CD4-positive, alpha-beta T cell treated with Interleukin-12 subunit alpha and Interleukin-12 subunit beta, for 1 hour (primary cell): Measurements from ENCODE around the gene ZNF688.

ENCODE experiments used
- DNase-seq: peaks from one replicate; pipeline ENCODE4 v3.0.0-alpha.2; 2020

ZNF688 gene

DNA sequence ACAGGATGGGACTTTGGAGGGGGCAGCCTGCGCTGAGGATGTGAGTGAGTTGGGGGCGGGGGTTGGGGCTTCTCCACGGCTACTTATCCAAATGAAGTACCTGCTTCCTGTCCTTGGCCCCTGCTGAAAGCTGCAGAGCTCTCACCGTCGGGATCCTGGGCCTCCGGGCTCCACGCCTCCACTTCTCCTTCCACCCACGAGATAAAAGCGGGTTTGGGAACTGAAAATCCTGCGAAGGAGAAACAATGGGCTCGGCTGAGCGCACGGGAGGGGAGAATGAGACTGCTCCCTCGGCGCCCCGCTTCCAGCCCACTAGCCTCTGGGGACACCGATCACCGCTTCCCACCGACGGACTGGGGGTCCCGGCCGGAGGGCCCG, 13.5 kb upstream of the ZNF688 start:
- DNase-seq, result no peak

DNA sequence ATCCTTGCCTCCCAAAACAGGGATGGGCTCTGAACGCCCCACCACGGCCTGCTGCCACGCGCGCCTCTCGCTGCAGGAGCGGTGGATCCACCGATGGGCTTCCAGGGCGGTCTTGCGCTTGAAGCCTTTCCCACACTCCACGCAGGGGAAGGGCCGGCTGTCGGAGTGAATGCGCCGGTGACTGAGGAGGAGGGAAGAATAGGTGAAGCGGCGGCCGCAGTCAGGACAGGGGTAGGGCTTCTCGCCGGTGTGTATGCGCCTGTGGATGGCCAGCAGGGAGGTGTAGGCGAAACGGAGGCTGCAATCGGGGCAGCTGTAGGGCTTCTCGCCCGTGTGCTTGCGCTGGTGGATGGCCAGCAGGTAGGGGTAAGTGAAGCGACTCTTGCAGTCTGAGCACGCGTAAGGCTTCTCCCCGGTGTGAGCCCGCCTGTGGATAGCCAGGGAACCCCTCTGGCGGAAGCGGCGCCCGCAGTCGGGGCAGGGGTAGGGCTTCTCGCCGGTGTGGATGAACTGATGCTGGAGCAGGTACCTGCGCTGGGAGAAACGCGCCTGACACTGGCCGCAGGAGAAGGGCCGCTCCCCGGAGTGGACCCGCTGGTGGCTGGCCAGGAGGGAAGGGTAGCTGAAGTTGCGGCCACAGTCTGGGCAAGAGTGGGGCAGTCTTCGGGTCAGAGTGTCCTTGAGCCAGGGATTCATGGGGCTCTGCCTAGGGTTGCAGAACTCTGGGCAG, 11.3 kb upstream of the ZNF688 start:
- DNase-seq, result no peak

- DNase-seq, result no peak
Observed at GRCh38 chr16:30581457-30581856, 9.9 kb upstream of the ZNF688 start.

- DNase-seq, result no peak
Observed at GRCh38 chr16:30574678-30575077, 3.2 kb upstream of the ZNF688 start.

- DNase-seq, result no peak
Observed at GRCh38 chr16:30570636-30571444, 674 bp downstream of the ZNF688 start.

DNA sequence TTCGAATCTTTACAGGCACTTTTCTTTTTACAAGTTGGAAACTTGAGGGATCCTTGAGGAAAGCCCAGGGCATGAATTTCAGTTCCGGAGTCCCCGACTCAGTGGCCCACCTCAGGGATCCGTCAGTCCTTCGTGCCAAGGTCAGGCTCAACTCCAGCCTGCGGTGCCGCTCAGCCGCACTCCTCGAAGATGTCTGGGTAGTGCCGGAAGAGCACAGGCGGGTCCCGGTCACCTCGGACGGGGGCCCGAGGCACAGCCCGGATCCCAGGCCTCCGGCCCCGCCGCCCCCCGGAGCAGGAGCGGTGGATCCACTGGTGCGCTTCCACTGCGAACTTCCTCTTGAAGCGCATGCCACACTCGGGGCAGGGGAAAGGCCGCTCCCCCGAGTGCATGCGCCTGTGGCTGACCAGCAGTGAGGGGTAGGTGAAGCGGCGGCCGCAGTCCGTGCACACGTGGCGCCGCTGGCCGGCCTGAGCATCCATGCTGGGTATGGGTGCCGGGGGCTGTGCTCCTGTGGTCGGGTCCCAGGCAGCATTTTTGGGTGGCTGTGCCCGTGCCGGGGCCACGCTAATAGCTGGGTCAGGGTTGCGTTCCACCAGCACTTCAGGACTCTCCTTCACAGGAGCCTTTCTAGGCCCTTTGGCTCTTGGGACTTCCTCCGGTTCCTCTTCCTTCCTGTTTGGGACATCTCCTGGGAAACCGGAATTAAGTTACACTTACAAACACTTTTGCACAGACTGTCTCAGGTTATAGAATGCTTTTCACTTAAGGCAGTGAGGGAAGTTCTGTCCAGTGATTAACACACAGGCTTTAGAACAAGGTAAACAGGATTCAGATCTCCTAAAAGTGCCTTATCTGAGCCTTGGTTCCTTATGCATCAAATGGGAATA, 1.5 kb downstream of the ZNF688 start:
- no peak for DNase-seq

DNA sequence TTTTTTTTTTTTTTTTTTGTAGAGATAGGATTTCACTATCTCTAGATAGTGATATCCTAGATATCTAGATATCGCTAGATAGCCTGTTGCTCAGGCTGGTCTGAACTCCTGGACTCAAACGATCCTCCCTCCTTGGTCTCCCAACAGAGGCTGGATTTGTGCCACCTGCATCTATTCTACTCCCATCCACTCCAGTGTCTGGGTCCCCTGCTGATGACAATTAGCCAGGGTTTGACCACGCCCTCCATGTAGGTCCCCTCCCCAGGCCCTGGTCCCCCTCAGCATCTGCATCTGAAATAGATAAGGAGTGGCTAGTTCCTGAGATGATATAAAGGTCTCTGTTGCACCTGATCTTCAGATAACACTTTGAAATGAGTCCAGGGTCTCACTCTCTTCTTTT, 2.2 kb downstream of the ZNF688 start:
- DNase-seq, result no peak

DNA sequence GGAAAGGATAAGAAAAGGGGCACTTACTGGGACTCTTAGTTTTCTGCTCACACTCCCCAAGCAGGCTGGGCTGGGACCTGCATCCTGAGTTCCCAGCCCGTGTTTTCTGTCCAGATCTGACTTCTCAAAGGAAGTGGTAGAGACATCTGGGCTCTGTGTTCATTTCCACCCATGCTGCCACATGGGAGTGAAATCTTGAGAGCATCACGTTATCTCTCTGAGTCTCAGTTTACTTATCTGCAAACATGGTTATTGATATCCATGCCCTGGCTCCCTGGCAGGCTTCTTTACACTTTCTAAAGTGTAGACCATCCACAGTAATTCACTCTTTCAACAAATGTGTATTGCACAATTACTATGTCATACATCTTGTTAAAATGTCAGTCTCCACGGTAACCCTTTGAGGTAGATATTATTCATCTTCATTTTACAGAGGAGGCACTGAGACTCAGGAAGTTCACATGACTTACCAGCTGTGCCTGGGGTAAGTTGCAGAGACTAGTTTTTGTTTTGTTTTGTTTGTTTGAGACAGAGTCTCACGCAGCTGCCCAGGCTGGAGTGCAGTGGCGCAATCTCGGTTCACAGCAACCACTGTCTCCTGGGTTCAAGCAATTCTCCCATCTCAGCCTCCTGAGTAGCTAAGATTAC, 3.4 kb downstream of the ZNF688 start:
- peak; percentile 75 for DNase-seq

DNA sequence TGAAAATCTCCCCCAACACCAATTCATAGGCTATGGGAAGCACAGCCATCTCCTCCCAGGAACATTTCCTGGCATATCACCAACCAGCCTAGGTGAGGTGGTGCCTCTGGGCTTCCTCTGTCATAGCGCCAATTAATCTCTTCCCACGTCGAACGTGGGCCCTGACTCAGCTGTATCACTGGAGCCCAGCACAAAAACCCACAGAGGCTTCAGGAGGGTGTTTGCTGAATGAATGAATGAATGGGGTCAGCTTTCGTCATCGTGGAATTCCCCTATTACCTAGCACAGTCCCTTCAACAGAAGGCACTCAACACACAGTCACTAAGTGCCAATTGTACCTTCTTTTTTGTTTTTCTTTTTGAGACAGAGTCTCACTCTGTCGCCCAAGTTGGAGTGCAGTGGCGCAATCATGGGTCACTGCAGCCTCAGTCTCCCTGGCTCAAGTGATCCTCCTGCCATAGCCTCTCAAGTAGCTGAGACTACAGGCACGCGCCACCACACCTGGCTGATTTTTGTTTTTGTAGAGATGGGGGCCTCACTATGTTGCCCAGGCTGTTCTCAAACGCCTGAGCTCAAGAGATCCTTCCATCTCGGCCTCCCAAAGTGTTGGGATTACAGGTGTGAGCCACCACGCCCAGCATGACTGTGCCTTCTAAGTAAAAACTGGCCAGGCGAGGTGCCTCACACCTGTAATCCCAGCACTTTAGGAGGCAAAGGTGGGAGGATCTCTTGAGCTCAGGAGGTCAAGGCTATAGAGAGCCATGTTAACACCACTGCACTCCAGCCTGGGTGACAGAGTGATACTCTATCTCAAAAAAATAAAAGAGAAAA, 4.1 kb downstream of the ZNF688 start:
- peak; percentile 64 for DNase-seq

GRCh38 chr16:30566531-30566930, 5.0 kb downstream of the ZNF688 start:
- DNase-seq, result no peak

GRCh38 chr16:30565984-30566383, 5.5 kb downstream of the ZNF688 start:
- DNase-seq, result no peak

GRCh38 chr16:30565526-30565925, 6.0 kb downstream of the ZNF688 start:
- DNase-seq, result no peak

- DNase-seq, result no peak
Observed at GRCh38 chr16:30562021-30562420, 9.5 kb downstream of the ZNF688 start.

- DNase-seq, result peak; percentile 39
Observed at GRCh38 chr16:30561089-30561816, 10.3 kb downstream of the ZNF688 start.

- no peak for DNase-seq
Observed at GRCh38 chr16:30559690-30560089, 11.8 kb downstream of the ZNF688 start.

GRCh38 chr16:30558789-30559377, 12.6 kb downstream of the ZNF688 start:
- DNase-seq, result no peak

DNA sequence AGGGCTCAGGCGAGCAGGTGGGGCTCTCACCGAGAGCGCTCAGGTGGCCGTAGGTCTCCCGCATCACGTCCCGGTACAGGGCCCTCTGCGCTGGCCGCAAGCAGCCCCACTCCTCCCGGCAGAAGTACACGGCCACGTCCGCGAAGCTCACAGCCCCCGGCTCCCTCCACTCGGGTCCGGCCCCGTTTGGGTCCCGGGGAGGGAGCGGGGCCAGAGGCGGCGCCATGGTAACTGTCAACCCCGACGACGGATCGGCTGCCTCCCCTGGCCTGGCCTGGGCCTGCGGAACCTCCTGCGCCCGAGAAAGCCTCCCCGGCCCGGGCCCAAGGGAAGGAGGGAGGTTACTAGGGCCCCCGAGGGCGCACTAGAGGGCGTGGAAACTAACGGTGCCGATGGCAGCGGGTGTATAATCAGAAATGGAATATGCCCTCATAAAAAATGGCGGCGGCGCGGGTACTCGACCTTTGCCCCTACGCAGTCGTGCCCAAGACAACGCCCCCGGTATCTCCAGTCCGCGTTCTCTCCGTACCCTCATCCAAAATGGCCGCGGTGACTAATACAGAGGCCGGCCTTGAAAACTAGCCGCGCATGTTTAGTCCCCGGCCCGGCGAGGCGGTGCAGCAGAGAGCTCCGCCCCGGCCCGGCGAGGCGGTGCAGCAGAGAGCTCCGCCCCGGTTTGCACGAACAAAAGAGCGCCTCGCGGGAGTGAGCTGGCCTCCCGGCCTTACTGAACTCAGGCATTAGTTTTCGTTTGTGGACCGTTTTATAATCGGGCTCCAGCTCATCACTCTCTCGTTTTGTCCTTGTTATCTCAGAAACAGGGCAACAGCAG, 13.3 kb downstream of the ZNF688 start, which contains the start of gene ZNF764:
Gene ZNF764 (minus strand): TSS at position 418 of the 832 bp plus-strand sequence. CDS start 192 bp downstream, at position 226.
- peak; percentile 99 for DNase-seq

DNA sequence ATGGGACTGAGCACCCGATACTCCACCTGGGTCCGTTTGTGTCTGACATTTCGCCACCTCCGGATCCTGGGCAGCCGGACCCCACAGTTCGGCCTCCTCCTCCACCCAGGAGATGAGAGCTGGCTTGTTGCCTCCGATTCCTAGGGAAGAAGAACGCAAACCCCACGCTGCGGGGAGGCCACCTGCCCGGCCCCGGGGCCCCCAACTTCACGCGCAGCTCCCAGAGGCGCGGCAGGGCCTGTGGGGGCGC, 13.9 kb downstream of the ZNF688 start:
- no peak for DNase-seq

DNA sequence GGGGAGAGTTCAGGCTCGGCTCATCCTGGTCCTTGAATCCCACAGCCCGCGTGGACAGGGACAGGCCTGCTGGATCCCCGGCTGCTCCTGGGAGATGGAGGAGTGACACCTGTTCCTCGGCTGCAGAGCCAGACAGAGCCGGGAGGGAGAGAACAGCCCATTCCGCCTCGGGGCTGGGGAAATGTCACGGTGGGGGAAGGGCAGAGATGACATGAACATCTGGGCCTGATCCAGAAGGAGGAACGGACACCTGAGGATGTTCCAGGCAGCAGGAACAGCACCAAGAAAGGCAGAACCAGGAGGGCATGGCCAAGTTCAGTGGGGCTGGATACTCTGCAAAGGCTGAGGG, 15.4 kb downstream of the ZNF688 start:
- no peak for DNase-seq
